ENCODE measurements around the gene ACSF2. TPM values are rescaled to one million over a fixed set of nuclear protein-coding genes. Genes with fewer than 3 reads are reported as not detected.

Gene ACSF2
- total RNA-seq, 2 donors from 2014 or later = 12.4 to 13.6 TPM

- Mint-ChIP-seq H3K4me3 (no peak overlapping the region), H3K4me1 (peaks cover 9% of the 10 kb centered on the region), H3K27me3 (no peaks in the 10 kb centered on the region), H3K9me3 (no peaks in the 10 kb centered on the region), H3K27ac (peak overlapping the region; percentile 26), H3K36me3 (ENCODE audit: low read depth) (no peaks in the 10 kb centered on the region)
- ATAC-seq (replicated peaks) = no peak
Observed at GRCh38 chr17:50517011-50517410, 91.0 kb downstream of the ACSF2 start.

- no peaks in the 10 kb centered on the region for H3K9me3 Mint-ChIP-seq
- H3K27me3 Mint-ChIP-seq = no peaks in the 10 kb centered on the region
- H3K4me1 Mint-ChIP-seq = peaks cover 9% of the 10 kb centered on the region
- H3K27ac Mint-ChIP-seq = peak overlapping the region; percentile 26
- no peak overlapping the region for H3K4me3 Mint-ChIP-seq
- ATAC-seq (replicated peaks) = no peak
- no peaks in the 10 kb centered on the region for H3K36me3 Mint-ChIP-seq (ENCODE audit: low read depth)
Observed at GRCh38 chr17:50517504-50518383, 91.7 kb downstream of the ACSF2 start.

GRCh38 chr17:50518384-50519023, 92.5 kb downstream of the ACSF2 start:
- Mint-ChIP-seq H3K4me1 (peaks cover 9% of the 10 kb centered on the region), H3K4me3 (no peak overlapping the region), H3K27ac (no peak overlapping the region), H3K9me3 (no peaks in the 10 kb centered on the region), H3K27me3 (no peaks in the 10 kb centered on the region), H3K36me3 (ENCODE audit: low read depth) (no peaks in the 10 kb centered on the region)
- ATAC-seq (replicated peaks) = no peak

GRCh38 chr17:50519141-50519834, 93.3 kb downstream of the ACSF2 start:
- no peaks in the 10 kb centered on the region for H3K27me3 Mint-ChIP-seq
- H3K9me3 Mint-ChIP-seq = no peaks in the 10 kb centered on the region
- no peaks in the 10 kb centered on the region for H3K36me3 Mint-ChIP-seq (ENCODE audit: low read depth)
- H3K4me1 Mint-ChIP-seq = peaks cover 9% of the 10 kb centered on the region
- H3K27ac Mint-ChIP-seq = no peak overlapping the region
- no peak for ATAC-seq (replicated peaks)
- H3K4me3 Mint-ChIP-seq = no peak overlapping the region

GRCh38 chr17:50520483-50520882, 94.5 kb downstream of the ACSF2 start:
- no peak for ATAC-seq (replicated peaks)
- Mint-ChIP-seq H3K27ac (no peak overlapping the region), H3K9me3 (no peaks in the 10 kb centered on the region), H3K4me1 (peaks cover 9% of the 10 kb centered on the region), H3K36me3 (ENCODE audit: low read depth) (no peaks in the 10 kb centered on the region), H3K4me3 (no peak overlapping the region), H3K27me3 (no peaks in the 10 kb centered on the region)

GRCh38 chr17:50521514-50521913, 95.5 kb downstream of the ACSF2 start:
- Mint-ChIP-seq H3K4me1 (peaks cover 9% of the 10 kb centered on the region), H3K27ac (no peak overlapping the region), H3K4me3 (no peak overlapping the region), H3K9me3 (no peaks in the 10 kb centered on the region), H3K27me3 (no peaks in the 10 kb centered on the region), H3K36me3 (ENCODE audit: low read depth) (no peaks in the 10 kb centered on the region)
- ATAC-seq (replicated peaks) = no peak

- Mint-ChIP-seq H3K4me1 (no peaks in the 10 kb centered on the region), H3K27ac (no peak overlapping the region), H3K9me3 (no peaks in the 10 kb centered on the region), H3K27me3 (no peaks in the 10 kb centered on the region), H3K36me3 (ENCODE audit: low read depth) (no peaks in the 10 kb centered on the region), H3K4me3 (no peak overlapping the region)
- ATAC-seq (replicated peaks) = no peak
Observed at GRCh38 chr17:50522766-50523165, 96.7 kb downstream of the ACSF2 start.

GRCh38 chr17:50523208-50523607, 97.2 kb downstream of the ACSF2 start:
- Mint-ChIP-seq H3K27me3 (no peaks in the 10 kb centered on the region), H3K9me3 (no peaks in the 10 kb centered on the region), H3K27ac (no peak overlapping the region), H3K4me3 (no peak overlapping the region), H3K36me3 (ENCODE audit: low read depth) (no peaks in the 10 kb centered on the region), H3K4me1 (no peaks in the 10 kb centered on the region)
- ATAC-seq (replicated peaks) = no peak

Other genes with a start within 250 kb of the ACSF2 start
- 1 to 10 TPM in 1 of 2 donors, under 1 TPM in 1; 0.37 to 1.9 TPM for gene COL1A1, start 224.6 kb upstream of the ACSF2 start, total RNA-seq
- under 1 TPM in 1 of 2 donors, not detected in 1; 0.16 TPM for gene TMEM92, start 151.8 kb upstream of the ACSF2 start, total RNA-seq
- 10 to 100 TPM; 38.5 to 95.1 TPM for gene XYLT2, start 80.1 kb upstream of the ACSF2 start, total RNA-seq
- gene MRPL27, start 53.0 kb upstream of the ACSF2 start, total RNA-seq = 100 to 1,000 TPM in 1 of 2 donors, 10 to 100 TPM in 1; 63.3 to 109 TPM
- gene EME1, start 53.0 kb upstream of the ACSF2 start, total RNA-seq = 10 to 100 TPM; 20.8 to 48.7 TPM
- 100 to 1,000 TPM in 1 of 2 donors, 10 to 100 TPM in 1; 37.1 to 101 TPM for gene LRRC59, start 28.7 kb upstream of the ACSF2 start, total RNA-seq
- gene CHAD, start 42.7 kb downstream of the ACSF2 start, total RNA-seq = not detected
- 10 to 100 TPM; 21.3 to 29.5 TPM for gene RSAD1, start 52.6 kb downstream of the ACSF2 start, total RNA-seq
- 1 to 10 TPM; 2.1 to 3.2 TPM for gene MYCBPAP, start 82.2 kb downstream of the ACSF2 start, total RNA-seq
- not detected for gene EPN3, start 106.5 kb downstream of the ACSF2 start, total RNA-seq
- gene SPATA20, start 121.0 kb downstream of the ACSF2 start, total RNA-seq = 10 to 100 TPM in 1 of 2 donors, 1 to 10 TPM in 1; 9.1 to 12.7 TPM
- gene CACNA1G, start 134.5 kb downstream of the ACSF2 start, total RNA-seq = under 1 TPM in 1 of 2 donors, not detected in 1; 0.11 TPM
- under 1 TPM in 1 of 2 donors, not detected in 1; 0.40 TPM for gene ABCC3, start 208.7 kb downstream of the ACSF2 start, total RNA-seq